ENCODE measurements around the gene PDE2A.

- no peak for TF ChIP-seq POLR2AphosphoS5 (IDR thresholded peaks at IDR 0.05; ENCODE audit: insufficient read depth, low read depth, low read length)
- TF ChIP-seq CTCF (IDR thresholded peaks at IDR 0.05; ENCODE audit: extremely low read depth in 1 of 2, insufficient read depth in 1 of 2, low read depth in 1 of 2, low read length in 2 of 2), result no peak
- no peak for TF ChIP-seq GATA2 (IDR thresholded peaks at IDR 0.05; ENCODE audit: insufficient read depth, insufficient read length, low read depth, low read length)
Measured at GRCh38 chr11:72648384-72649136, 25.7 kb downstream of the PDE2A start.

Data from endothelial cell of umbilical vein (primary cell).